HG03097 (cell line): ENCODE data around the gene GPR3.
"Not testable (repeated sequence)": the region's sequence is repeated elsewhere in the genome, so short reads cannot be mapped to it uniquely, and the experiment has no call there.

ENCODE experiments used
- ATAC-seq: cut with Tn5 transposase; IDR thresholded peaks from one replicate; pipeline ENCODE4 v1.9.1; 2021; ENCODE audit not compliant: unreplicated experiment, low FRiP score

GPR3 gene

DNA sequence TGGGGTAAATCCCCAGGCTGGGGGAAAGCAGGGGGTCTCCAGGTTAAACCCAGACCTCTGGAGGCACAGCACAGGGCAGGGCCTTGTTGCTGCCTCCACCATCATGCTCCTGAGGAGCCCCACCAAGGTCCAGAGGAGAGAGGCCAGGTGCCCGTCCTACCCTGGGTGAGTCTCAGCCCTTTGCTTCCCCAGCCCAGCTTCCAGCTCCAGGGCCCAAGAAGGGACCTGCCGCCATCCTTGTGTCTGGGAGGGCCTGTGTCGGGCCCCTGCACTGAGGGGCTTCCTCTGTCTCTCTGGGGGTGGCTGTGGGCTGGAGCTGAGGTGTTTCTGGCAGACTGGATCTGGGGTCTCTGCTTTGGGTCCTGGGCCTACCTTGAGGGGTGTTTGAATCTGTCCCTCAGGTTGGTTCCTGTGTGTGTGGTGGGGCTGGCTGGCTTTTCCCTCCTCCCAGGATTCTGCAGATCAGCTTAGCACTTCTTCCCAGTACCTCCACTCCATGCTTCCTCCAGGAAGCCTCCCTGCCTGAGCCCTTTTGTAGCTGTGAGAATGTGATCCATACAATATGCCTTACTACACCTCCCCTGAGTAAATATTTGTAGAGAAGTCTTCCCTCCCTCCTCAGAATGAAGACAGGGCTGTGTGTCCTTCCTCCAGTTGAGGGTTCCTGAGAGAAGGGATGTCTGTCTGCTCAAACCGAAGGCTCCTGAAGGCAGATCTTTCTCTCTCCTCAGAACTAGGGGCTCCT, 6.2 kb downstream of the GPR3 start:
- ATAC-seq, result no peak

DNA sequence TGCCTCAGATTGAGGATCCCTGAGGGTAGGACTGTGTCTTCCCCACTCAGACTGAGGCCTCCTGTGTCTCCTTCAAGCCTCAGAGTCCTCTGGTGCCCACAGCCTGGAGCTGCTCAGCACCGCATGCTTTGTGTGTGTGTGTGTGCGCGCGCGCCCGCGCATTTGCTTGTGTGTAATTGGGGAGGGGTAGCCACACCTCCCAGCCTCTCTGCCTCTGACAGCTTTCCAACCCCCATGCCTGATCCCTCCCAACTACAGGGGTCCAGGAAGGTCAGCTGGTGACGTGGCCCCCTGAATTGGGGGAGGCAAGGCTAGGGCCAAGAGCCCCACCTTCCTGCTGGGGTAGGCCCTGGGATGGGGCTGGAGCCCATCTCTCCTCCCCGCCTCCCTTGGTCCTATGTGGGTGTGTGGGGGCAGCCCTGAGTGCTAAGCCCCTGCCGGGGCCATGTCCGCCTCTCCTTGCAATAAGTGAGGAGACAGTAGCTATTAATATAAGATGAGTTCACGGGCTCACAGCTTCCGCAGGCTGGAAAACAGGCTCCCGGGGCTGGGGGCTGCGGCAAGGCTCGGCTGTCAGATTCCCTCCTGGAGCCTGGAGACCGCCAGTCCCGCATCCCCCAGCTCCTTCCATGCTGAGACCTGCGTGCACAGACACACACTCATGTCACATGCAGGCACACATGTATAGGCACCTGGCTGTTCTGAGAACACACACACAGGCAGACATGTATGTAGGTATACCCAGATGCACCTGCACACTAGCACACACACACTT, 7.0 kb downstream of the GPR3 start:
- ATAC-seq, result no peak

DNA sequence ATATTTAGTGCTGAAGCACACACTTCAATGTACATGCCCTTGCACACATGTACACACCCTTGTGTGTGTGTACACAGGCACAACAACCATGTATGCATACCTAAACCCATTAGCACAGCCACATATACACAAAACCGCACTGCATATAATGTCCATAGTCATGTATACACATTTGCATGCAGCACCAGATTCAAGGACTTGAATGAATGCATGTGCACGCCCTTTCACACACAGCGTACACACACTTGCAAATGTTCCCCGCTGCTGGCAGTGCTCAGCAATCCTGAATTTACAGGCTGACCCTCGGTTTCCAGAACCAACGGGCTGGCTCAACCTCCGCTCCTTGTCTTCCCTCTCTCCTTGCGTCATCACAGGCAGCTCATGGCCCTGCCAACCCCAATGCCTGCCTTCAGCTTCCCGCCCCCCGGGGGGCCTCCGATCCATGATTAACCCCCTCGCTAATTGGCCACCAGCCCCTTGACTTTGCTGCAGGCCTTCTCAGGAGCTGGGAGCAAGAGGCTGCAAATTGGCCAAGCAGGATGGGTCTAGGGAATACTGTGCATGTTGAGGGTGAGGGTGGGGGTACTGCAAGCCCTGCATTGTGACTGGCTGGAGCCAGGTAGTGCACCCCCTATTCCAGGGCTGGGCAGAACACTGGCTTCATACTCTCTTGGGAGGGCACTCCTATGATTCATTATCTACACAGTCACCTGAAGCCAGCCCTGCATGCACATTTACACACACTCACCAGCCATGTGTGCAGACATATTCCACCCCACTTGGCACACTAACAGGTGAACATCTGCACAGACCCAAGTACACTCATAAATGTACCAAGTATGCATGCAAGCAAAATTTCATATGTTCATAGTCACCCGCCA, 7.9 kb downstream of the GPR3 start:
- no peak for ATAC-seq

DNA sequence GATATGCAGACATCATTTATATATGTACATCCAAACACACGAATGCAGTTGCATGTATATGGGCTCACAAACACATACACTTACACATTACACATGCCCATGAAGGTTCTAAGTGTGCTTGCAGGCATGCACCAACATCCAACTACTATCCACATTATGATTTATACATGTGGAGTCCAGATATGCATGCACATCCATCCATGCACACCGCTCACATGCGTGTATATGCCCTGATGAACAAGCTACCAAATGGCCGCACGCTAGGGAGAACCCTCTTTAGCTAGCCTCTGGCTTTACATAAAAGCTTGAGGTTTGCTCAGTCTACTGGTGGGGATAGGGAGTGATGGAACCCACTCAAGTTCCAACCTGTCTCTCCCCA, 8.5 kb downstream of the GPR3 start:
- no peak for ATAC-seq

DNA sequence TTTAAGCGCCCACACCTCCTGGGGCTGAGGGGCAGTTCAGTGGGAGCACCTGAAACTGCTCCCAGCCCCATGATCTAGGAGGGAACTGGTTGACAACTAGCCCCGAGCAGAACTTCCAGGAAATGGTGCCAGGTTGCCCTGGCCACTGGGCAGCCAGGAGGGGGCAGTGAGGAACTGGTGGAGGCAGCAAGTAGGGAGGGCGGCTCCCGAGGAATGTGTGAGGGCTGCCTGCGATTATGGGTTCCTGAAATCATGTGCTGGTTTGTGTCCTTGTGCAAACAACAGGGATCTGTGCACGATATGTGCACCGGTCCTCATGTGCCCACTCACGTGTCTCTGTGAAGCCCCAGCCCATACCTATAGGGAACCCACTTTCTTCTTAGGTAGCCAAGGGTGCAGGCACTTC, 9.9 kb downstream of the GPR3 start:
- no peak for ATAC-seq

DNA sequence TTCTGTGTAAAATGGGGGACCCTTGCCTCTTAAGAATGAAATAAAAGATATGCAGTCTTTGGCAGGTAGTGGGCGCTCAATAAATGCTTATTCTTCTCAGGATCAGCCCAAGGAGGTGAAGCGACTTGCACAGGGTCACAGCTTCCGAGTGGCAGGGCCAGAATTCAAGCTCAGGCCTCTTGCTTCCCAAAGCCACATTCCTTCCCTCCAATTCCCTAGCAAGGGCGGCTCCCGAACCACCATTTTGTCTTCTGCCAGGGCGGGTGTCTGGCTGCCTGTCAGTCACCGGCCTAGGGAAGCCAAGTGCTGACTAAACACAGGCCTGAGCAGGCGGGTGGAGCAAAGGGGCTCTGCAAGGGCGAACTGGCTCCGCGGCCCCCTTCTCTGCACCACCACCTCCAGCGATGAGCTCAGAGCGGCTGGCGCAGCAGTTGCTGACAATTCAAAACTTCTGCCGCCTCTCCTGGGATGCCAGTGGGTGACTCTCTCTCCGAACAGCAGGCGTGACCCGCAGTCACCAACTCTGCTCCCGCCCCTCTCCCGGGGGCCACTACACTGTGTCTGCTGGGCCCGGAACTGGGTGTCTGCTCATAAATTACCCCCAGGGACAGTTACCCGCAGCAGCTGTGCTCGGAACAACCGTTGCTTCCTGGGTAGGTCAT, 10.8 kb downstream of the GPR3 start:
- ATAC-seq, result no peak

DNA sequence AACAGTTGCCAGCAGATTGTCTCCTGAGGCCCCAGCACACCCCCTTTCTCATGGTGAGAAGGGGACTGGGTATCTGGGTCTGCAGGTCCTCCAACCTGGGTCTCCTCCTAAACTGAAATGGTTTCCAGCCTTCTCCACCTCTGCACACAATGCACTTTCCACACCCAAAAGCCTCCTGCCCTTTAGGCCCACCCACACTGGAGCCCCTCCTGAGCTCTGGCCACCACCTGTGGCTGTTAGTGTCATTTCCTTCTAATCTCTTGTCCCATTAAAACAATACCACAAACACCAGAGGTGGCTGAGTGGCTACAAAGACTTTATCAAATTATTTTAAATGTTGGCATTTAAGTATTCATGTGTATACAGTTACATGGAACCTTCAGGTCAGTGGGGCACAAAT, 11.5 kb downstream of the GPR3 start:
- no peak for ATAC-seq

DNA sequence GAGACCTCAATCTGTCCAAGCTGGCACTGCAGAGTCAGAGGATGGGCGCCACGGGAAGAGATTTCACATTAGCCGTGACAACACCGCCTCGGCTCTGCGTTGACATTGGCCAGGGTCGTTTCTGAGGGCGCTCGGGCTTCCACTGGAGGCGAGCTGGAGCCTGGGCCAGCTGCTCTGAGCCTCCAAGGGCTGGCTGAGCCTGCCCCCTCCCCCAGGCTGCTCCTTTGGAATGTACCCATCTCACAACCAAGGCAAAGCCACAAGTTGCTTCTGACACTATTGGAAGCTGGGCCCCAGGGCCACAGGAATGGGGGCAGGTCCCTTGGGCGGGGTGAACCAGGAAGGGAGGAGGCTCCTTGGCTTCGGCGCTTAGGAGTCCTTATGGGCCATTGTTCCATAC, 12.7 kb downstream of the GPR3 start:
- ATAC-seq, result no peak

DNA sequence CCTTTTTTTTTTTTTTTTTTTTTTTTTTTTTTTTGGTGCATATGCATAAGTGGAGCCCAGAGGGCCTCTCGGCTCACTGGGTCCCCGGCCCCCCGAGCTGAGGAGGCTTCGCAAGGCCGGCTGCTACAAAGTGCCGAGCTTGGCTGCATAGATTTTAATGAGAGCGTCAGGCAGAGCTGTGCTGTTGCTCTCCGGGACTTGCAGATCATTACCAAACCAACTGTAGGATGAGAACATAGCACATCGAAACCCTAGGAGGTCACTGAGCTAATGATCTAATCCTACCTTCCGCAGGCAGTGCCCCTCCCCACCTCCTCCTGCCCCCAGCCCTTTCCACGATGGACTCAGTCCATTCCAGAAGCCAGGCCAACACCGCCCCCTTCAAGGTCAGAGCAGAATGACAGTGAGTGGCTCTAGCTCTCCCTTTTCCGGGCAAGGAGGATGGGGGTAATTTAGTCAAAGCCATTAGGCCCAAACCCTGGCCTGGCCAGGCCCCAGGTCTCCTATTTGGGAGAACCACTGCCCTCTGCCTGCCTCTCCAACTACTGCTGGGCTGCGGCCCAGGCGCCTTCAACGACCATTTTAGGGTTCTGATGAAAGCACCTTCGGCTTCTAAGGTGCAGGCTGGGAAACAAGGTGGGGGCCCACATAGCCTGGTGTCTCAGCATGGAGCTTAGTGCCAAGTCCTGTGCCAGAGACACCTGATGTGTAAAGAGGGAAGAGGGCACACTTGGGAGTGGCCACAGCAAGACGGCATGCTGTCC, 13.4 kb downstream of the GPR3 start:
- not testable (repeated sequence) for ATAC-seq

DNA sequence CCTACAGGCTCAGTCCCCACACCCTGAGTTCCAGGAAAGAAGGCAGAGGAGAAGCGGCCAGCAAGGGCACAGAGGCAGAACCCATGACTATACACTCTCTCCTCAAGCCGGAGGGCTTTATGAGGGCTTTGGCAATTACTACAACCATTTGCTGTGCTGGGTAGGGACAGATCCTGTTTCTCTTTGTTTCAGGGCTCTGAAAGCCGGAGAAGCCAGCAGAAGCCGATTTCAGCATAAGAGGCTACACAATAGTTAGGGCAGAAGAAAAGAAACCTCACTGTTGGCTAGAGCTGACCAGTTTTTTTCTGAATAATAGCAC, 13.9 kb downstream of the GPR3 start:
- ATAC-seq, result no peak

DNA sequence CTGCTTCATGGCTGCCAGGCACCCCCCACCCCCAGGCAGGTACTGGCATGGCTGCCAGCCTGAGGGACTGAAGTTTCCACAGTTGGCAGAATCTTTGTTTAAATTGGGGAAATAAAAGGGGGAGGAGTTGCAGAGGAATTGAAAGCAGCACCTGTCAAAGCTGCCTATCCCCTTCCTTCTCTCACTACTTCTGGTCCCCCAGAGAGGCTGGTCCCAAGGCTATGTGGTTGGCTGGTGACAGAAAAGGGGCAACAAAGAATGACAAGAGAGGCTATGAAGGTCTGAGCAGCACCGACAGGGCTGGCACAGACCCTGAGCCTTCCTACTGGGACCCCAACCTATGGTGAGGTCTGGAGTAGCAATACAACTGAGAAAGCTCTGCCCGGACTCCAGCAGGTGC, 14.4 kb downstream of the GPR3 start:
- not testable (repeated sequence) for ATAC-seq

DNA sequence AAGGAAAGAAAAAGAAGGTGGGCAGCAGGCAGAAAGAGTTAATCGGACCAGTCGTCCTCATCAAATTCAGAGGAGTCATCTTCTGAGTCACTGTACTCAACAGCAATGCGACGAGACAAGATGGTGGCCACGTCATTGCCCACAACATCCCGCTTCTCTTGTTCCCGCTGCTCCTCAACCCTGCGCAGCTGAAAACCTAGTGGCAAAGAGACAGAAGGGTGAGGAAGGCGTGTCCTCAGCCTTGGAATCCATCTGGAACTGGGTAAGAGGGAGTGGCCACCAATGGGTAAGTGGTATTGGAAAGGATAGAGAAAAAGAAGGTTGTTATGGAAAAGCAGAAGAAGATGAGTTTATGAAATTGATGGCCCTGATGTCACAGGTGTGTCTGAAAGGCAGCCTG, 15.7 kb downstream of the GPR3 start:
- ATAC-seq, result no peak

DNA sequence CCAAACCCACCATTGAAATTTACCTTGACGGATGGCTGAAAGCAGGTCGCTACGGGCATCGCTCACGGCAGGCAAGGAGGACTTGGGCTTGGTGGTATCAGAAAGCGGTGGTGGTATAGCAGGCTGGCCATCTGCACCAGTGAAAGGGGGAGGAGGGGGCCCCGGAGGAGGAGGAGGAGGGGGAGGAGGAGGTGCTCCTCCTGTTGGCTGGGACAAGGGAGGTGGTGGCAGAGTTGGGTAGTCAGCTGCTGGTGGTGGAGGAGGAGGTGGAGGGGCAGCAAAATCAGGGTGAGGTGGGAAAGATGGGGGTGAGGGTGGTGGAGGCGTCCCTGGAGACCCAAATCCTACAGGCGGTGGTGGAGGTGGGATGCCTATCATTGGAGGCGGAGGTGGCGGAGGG, 17.2 kb downstream of the GPR3 start:
- no peak for ATAC-seq

DNA sequence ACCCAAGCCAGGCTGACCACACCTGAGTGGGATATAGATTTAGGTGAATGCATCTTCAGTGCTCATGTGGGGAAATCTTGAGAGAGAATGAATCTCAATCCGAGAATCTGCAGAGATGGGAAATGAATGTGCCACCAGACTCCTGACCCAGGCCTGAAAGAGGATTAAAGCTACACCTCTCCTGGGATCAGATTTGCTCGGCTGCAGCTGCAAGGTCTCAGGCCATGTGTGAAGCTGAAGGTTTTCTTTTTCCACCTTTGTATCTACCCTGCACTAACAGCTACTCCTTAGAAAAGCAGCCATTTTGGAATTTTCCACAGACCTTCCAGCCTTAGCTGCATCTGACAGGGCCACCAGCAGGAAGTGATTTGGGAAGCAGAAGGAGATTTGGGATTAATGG, 18.3 kb downstream of the GPR3 start:
- no peak for ATAC-seq

DNA sequence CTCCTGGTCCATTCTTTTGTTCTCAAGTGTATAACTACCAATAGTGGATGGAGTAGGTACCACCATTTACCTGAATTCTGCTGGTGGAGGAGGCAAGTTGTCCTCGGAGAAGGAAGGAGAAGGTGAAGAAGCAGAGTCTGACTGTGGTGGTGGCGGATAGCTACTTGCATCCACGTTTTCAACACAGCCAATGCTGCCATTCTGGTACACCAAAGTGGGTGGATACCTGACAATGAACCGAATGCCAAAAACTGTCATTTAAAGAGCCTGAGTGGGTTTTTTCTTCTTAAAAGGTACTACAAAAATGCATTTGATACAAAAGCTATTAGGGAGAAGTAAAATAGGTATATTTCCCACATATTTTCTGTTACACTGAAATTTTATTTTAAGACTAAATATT, 20.1 kb downstream of the GPR3 start:
- ATAC-seq, result no peak

DNA sequence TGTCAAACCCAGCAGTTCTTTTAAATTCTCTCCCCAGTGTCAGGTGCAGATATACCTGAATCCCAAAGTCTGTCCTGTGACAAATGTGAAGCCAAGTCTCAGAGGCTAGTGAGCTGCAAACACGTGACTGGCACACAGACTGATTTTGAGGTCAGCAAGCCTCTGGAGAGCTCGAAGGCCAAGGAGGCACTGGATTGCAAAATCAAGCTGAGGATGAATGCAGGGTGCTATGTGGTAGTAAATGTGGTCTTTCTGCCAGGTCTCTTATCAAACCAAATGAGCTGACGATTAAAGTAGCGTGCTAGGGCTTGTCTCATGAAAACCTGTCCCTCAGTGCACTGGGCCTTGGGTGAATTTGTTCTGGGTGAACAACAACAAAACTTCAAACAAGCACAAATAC, 20.6 kb downstream of the GPR3 start:
- ATAC-seq, result no peak

DNA sequence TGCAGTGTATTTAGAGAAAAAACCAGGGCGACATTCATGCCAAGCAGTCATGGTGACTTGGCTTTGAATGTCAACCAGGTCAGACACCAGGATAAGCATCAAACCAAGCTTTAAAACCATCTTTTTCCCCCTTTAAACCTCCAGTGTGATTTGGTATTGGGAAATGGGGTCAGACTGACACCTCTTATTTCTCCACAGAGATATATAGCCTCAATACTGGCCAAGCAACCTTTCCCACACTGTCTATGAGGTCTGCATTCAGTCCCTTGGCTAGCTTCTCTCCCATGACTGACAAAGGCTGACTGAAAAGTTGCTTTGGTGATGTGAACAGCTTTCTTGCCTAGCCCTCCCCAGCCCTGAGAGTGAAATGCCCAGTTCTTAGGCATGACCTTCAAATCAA, 21.7 kb downstream of the GPR3 start:
- no peak for ATAC-seq

DNA sequence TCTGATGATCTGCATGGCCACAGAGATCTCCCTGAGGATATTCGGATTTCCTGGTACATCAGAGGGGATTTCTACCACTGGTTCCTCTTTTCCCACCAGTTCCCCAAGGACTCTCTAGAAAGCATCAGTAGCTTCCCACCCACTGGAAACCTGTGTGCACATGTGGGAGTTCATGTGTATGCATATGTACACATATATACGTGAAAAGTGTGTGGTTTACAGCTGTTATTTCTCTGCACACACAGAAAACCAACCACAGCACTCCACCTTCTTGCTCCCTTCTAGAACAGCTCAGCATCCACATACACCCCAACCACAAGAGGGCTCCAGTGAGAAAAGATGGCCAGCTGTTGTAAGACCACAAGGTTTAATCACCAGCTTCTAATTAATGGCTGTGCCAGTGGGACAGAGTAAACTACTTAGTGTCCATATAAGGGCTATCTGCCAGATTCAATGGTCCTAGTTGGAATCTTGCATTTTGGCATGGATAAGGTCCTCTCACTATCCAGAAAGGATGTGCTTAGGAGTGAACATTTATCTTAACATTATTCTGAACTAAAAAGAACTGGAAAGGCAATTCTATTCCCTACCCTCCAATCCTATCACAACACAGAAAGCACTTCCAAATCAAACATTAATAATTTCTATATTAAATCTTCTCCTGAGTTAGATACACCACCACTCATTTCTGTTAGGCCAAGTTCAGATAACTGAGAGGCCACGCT, 24.1 kb downstream of the GPR3 start:
- peak; percentile 41 for ATAC-seq

DNA sequence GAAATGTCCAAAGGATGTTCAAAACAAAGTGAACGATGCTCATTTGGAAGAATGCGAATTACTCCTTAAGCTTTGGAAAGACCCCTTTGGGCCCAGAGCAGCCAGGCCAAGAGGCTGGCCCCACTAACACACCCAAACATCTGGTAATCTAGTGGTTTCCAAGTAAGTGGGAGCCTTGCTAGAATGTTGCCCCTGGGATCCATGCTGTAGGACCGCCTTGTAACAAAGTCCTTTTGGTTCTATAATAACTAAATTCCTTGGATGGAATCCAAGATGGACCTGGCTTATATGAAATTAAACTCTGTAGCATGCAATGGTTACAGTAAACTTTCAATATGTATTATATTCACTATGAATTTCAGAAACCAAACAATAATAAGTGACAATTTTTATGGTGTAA, 25.3 kb downstream of the GPR3 start:
- ATAC-seq, result no peak
